Epithelial cell of esophagus (primary cell): ENCODE data around the gene TIMM17B.
"Not testable (repeated sequence)": the region's sequence is repeated elsewhere in the genome, so short reads cannot be mapped to it uniquely, and the experiment has no call there.

Experiments
- DNase-seq: peaks from one replicate; pipeline ENCODE4 v3.0.0; 2010; ENCODE audit warnings: low read depth
- H3K4me3 ChIP-seq: 2 replicates; pipeline ENCODE4 v1.5.1; 2011; ENCODE audit warnings: mild to moderate bottlenecking, low read length, control low read depth
- CTCF ChIP-seq: IDR thresholded peaks from 2 replicates; pipeline ENCODE4 v1.5.1; 2011; ENCODE audit warnings: low read depth, mild to moderate bottlenecking, low read length, control low read depth, inconsistent platforms; ENCODE audit not compliant: insufficient read depth; ENCODE audit errors: missing control alignments

The TIMM17B gene

GRCh38 chrX:48864210-48864609 lies 33.4 kb downstream of the TIMM17B start:
- no peak overlapping the region for H3K4me3 ChIP-seq
- no peak for TF ChIP-seq CTCF
- DNase-seq: peak; percentile 29

- no peak overlapping the region for H3K4me3 ChIP-seq
- TF ChIP-seq CTCF: peak; percentile 45
- peak; percentile 28 for DNase-seq
Measured at GRCh38 chrX:48854898-48855297, 42.7 kb downstream of the TIMM17B start.

- H3K4me3 ChIP-seq, DNase-seq: not testable (repeated sequence)
Measured at GRCh38 chrX:48854121-48854804, 43.3 kb downstream of the TIMM17B start.

- not testable (repeated sequence) for H3K4me3 ChIP-seq, DNase-seq
Measured at GRCh38 chrX:48853494-48853893, 44.1 kb downstream of the TIMM17B start.

- no peak overlapping the region for H3K4me3 ChIP-seq
Measured at GRCh38 chrX:48852857-48853256, 44.7 kb downstream of the TIMM17B start.

GRCh38 chrX:48848847-48849246 lies 48.7 kb downstream of the TIMM17B start:
- DNase-seq: no peak
- no peak overlapping the region for H3K4me3 ChIP-seq
- no peak for TF ChIP-seq CTCF

More at GRCh38 chrX:48852857-48853256, 44.7 kb downstream of the TIMM17B start:
- no peak for TF ChIP-seq CTCF
- DNase-seq: no peak
